Measurements from ENCODE around the gene KLHL12. TPM values are rescaled to one million over a fixed set of nuclear protein-coding genes. Genes with fewer than 3 reads are reported as not detected.

The KLHL12 gene
- total and polyA plus RNA-seq, 2 of the 8 experiments (the other 6 are each of a cell fraction or from before 2014, with no cell fraction given) = 27.2 to 33.3 TPM

DNA sequence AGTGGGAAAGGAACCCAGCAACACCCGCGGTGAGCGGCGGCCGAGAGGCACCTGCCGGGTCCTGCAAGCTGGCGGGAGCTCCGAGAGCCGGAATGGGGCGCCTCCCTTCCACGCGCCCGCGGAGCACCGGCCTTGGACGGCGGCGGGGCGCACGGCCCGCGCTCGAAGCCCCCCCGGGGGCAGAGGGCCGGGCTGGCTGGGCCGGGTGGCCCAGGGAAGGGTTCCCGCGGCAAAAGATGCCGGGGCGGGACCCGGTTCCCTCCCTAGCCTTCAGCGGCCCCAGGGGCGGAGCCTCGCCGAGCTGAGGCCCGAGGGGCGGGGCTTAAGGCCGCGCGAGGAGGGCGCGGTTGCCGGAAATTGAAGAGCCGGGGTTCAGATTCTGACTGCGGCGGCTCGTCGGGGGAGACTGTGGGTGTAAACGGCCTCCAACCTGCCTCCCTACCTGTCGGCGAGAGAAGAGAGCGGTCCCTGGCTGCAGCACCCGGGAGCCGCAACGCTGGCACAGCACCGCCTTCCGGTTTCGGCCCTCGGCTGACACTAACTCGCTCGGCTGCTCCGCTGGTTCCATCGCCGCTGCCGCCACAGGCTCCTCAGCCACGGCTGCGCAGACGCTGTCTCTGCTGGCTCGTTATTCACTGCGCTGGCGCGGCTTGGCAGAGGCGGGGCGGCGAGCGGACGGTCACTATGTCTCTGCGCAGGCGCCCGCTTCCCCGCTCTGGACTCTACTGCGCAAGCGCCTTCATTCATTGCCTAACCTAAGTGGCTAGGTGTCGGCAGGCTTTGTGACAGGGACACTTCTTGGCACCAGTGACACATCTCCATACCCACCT, 38.3 kb downstream of the KLHL12 start, which contains the start of gene RABIF (continued):
- TF ChIP-seq, protein P1, sequence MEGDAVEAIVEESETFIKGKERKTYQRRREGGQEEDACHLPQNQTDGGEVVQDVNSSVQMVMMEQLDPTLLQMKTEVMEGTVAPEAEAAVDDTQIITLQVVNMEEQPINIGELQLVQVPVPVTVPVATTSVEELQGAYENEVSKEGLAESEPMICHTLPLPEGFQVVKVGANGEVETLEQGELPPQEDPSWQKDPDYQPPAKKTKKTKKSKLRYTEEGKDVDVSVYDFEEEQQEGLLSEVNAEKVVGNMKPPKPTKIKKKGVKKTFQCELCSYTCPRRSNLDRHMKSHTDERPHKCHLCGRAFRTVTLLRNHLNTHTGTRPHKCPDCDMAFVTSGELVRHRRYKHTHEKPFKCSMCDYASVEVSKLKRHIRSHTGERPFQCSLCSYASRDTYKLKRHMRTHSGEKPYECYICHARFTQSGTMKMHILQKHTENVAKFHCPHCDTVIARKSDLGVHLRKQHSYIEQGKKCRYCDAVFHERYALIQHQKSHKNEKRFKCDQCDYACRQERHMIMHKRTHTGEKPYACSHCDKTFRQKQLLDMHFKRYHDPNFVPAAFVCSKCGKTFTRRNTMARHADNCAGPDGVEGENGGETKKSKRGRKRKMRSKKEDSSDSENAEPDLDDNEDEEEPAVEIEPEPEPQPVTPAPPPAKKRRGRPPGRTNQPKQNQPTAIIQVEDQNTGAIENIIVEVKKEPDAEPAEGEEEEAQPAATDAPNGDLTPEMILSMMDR (IDR thresholded peaks at IDR 0.05; ENCODE audit: control extremely low read depth in 1 of 3, insufficient read depth in 1 of 3, low read depth in 1 of 3, low read length in 3 of 3) = peak in 1 of 3 experiments; percentile 16; a peak in 2 of 4 replicates
- TF ChIP-seq FOSL1 (IDR thresholded peaks at IDR 0.05; ENCODE audit: insufficient read depth, low read depth, low read length) (no peak), CTBP2 (IDR thresholded peaks at IDR 0.05; ENCODE audit: borderline replicate concordance, insufficient read depth, insufficient read length, low read length) (no peak), E2F6 (IDR thresholded peaks at IDR 0.05) (peak; percentile 50; the same call in 1 of the 2 replicates), MAX (IDR thresholded peaks at IDR 0.05) (0 out of 2 replicates have a peak, but pooled peaks have one; percentile 27), ASH2L (IDR thresholded peaks at IDR 0.05; ENCODE audit: low read length) (peak; percentile 96)
